ENCODE data around the gene ZNF580.

ZNF580 gene

DNA sequence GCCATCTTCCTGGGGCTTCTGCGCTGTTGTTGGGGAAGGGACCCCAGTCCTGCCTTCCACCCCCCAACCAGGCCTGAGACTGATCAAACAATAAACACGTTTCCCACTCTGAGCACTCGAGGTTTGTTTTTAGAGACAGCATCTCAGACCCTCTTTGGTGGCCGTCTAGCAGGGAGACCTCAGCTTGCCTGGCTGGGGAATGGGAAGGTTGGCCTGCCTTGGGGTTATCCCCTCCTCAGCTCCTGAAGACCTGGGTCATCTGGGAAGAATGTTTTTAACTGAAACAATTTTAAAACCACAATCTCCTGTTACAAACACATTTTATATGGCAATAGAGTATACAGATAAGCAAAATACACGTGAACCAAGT, 4.7 kb downstream of the ZNF580 start:
- DNase-seq (ENCODE audit: low read depth in 3 of 3) = no peak

GRCh38 chr19:55646889-55647731, 6.3 kb downstream of the ZNF580 start:
- no peak for DNase-seq (ENCODE audit: low read depth in 3 of 3)

- no peak for DNase-seq (ENCODE audit: low read depth in 3 of 3)
Measured at GRCh38 chr19:55647732-55648584, 7.2 kb downstream of the ZNF580 start, which contains the start of gene CCDC106. CCDC106 (plus strand) TSS chr19:55648212; CDS start chr19:55649047, 835 bp downstream.

- no peak for DNase-seq (ENCODE audit: low read depth in 3 of 3)
Measured at GRCh38 chr19:55648585-55649267, 7.9 kb downstream of the ZNF580 start.

DNA sequence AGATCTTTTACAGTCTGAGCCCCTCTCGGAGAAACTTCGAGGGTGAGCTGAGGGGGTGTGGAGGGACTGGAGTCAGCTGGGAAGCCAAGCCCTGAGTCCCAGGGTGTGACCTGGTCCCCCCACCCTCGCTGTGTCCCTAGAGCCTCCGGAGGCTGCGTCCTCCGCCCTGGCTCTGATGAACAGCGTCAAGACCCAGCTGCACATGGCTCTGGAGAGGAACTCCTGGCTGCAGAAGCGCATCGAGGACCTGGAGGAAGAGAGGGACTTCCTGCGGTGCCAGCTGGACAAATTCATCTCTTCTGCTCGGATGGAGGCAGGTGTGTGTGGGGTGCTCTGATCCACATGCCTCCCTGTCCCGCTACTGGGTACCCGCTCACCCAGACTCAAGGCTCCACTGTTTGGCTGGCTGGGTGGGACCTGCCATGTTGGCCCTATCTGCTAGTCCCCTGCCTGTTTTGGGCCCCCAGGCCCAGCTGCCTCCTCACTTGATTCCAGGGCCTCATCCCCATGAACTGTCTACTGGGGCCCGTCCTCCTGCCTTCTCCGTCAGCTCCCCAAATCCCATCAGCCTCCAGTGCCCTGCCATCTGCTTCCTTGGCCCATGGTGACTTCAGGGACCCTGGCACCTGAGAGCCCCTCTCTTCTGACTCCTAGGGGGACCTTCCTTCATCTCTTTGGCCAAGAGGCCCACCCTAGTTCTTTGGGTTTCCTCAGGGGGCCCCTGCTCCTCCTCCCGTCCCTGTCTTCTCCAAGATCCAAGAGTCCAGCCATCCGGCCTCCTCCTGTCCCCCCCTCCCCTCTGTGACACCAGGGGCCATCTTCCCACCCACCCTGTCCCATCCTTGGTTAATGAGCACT, 8.7 kb downstream of the ZNF580 start:
- DNase-seq (ENCODE audit: low read depth in 3 of 3) = no peak

DNA sequence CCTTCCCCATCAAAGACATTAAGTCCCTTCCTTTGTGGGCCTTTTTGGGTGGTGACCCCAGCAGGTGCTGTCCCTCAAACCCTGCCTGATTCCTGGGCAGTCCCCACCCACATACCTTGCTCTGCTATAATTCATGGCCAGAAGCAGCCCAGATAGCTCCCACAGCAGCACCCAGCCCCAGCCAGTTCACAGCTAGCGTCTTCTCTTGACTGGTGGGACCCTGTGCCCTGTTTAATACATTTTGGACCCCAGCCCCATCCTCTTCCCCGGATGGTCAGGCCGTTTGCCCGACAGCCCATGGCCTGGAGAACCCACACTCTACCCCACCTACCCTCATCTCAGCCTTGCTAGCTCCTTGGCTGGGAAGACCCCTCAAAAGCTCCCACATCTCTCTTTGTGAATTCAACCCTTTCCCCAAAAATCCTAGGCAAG, 9.3 kb downstream of the ZNF580 start:
- DNase-seq (ENCODE audit: low read depth in 3 of 3) = no peak

DNA sequence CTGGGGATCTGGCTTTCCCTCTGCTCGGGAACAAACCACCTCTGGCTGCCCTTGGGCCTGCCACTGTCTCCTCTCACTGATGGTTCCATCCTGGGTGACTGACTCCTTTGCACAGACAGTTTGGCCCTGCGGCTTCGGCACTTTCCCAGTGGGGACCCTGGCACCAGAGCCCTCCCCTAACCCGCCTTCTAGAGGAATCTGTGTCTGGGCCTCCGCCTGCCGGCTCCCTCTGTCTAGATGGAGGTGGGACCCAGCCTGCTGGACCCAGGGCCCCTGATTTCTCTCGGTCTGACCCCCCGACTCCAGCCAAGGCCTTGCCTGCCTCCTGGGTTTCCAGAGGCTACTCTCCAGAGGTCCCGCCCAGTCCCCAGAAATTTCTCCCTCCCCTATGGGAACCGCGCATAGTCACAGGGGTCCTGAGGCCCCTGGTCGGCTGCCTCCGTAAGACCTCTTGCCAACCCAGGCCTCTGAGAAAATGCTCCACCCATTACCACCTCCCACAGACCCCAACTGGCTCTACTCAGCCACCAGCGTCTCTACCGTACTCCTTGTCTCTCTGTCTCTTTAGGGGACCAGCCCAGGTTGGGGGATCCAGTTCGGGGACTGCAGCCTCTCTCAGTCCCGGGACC, 9.9 kb downstream of the ZNF580 start:
- DNase-seq (ENCODE audit: low read depth in 3 of 3) = no peak

GRCh38 chr19:55651236-55651635, 10.4 kb downstream of the ZNF580 start:
- DNase-seq (ENCODE audit: low read depth in 3 of 3) = no peak

DNA sequence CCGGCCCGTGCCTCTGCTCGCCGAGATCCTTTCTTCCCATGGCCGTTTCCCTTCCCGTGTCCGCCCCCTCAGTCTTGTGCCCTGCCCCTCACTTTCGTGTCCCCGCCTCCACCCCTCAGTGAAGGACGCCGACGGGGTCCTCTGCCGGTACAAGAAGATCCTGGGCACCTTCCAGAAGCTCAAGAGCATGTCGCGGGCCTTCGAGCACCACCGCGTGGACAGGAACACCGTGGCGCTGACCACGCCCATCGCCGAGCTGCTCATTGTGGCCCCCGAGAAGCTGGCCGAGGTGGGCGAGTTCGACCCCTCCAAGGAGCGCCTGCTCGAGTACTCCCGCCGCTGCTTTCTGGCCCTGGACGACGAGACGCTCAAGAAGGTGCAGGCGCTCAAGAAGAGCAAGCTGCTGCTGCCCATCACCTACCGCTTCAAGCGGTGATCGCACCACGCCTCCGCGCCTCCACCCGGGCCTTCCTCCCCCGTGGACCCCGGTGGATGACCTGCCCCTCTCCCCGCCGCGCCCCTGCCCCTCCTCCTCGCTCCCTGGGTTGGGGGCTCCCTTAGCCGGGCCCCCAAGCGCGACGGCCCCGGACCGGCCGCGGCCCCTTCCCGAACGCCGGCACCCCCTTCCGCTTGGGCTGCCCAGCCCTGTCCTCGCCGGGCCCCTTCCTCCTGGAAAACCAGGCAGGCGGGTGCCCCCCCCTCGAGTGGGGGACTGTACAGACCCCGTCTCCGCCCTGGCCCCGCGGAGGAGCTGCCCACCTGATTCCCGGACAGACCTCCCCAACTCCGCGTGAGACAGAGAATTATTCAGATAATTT, 11.7 kb downstream of the ZNF580 start:
- no peak for DNase-seq (ENCODE audit: low read depth in 3 of 3)

DNA sequence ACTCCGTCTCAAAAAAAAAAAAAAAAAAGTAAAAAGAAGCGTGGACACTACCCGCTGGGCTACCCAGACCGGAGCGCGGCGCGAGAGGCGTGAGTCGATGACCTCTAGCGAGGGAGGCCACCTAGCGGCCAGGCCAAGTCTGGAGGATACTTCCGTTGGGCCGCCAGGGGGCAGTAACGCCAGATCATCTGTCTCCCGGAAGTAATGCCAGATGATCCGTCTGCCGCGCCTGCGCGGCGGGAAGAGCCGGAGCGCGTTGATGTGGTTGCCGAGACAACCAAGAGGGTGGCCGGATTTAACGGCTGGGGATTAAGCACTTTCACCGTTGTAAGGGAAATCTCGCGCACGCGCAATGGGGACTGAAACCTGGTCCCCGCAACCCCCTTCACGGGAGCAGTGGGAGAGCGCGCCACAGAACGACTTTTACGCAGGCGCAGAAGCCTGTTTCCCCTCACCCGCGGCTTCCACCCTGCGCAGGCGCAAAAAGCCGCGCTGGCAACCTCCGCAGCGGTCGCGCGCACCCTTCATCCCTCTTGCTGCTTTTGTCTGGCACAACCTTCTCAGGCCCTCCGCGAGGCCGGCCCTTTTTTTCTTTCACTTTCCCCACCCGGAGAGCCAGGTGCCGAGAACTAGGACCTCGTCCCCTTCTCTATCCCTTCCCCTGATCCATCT, 13.0 kb downstream of the ZNF580 start:
- peak; percentile 96 to 98 (median 97) for DNase-seq (ENCODE audit: low read depth in 3 of 3)

DNA sequence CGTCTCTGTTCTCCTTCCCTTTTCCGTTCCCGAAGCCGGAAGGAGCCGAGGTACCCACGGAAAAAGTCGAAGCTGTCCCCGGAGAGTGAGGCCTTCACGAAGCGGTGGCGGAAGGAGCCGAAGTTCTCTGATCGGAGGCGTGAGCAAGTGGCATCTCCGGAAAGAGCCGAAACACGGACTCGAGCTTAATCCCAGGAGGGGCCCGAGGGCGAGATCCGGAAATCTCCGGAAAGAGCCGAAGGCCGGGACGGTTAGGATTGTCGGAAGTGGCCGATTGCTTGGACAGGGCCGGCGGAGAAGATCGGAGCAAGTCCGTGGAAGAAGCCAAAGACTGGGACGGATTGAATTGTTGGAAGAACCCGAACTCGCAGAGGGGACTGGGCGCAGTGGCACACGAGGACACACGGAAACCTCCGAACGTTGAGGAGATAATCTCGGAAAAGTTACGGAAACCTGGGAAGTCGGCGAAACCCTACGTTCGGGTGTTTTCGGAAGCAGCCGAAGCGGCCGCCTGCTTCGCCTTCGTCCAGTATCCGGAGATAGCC, 13.6 kb downstream of the ZNF580 start:
- peak; percentile 97 to 99 (median 98) for DNase-seq (ENCODE audit: low read depth in 3 of 3)

DNA sequence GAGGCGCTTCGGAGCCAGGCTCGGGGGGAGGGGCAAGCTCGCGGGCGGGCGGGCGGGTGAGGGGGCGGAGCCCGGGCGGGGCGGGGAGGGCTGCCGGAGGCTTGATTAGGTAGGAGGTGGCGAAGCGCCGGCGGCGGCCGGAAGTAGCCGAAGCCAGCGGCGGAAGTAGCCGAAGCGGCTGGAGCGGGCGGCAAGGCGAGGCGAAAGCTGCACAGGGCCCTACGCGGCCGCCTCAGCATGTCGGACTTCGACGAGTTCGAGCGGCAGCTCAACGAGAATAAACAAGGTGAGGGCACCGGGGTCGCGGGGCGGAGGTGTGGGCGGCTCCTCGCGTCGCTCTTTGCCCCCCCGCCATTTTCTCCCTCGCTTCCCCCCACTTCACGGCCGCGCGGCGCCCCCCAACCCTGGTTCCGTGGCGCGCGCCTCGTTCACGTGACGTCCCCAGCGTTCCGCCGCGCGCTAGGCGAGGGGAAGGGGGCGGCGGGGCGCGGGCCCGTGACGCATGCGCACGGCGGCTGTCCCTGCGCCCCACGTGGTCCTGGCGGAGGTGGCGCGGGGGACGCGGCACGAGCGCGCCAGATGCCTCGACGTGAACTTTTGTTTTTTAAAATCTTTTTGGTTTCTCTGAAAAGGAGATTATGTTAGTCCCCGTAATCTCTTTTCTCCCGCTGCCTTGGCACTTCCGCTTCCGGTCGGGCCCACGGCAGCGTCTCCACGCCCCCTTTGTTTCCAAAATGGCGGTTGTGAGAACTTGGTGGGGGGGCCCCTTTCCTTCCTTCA, 14.3 kb downstream of the ZNF580 start, which contains the start of gene U2AF2:
Gene U2AF2, plus strand, starts transcription at position 168 of the 780 bp plus-strand sequence. Its CDS starts 70 bp downstream, at position 238.
- peak; percentile 92 to 95 (median 93) for DNase-seq (ENCODE audit: low read depth in 3 of 3)

DNA sequence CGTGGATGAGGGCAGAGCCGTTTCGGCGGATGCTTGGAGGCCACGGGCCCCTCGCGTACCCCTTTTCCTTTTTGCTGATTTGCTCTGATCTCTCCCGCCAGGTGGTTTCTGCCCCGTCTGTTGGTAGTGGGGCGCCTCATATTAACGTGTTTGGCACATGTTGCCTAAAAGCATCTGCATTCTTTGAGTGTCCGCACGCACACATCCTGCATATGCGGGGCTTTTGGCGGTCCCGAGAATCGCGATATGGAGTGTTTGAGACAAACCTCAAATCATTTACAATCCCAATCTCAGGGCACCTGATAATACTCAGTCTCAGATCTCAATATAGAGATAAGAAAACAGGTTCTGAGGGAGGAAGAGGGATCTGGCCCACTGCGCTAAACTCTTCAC, 14.8 kb downstream of the ZNF580 start:
- no peak for DNase-seq (ENCODE audit: low read depth in 3 of 3)

DNA sequence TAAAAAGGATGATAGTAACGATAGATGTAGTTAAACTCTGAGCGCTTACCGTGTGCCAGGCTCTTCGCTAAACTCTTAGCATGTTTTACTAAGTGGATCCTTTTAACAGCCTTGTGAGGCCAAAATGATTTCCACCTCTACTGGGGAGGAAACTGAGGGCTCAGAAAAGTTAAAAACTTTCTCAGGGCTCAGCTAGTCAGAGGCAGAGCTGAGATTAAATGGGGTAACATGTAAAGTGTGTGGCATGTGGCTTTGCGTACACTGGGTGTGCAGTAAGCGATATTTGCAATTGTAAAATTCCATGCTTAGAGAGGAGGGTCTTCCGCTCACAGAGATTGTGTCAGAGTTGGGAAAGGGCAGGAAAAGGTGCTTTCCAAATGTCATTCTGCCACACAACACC, 15.8 kb downstream of the ZNF580 start:
- DNase-seq (ENCODE audit: low read depth in 3 of 3) = no peak

DNA sequence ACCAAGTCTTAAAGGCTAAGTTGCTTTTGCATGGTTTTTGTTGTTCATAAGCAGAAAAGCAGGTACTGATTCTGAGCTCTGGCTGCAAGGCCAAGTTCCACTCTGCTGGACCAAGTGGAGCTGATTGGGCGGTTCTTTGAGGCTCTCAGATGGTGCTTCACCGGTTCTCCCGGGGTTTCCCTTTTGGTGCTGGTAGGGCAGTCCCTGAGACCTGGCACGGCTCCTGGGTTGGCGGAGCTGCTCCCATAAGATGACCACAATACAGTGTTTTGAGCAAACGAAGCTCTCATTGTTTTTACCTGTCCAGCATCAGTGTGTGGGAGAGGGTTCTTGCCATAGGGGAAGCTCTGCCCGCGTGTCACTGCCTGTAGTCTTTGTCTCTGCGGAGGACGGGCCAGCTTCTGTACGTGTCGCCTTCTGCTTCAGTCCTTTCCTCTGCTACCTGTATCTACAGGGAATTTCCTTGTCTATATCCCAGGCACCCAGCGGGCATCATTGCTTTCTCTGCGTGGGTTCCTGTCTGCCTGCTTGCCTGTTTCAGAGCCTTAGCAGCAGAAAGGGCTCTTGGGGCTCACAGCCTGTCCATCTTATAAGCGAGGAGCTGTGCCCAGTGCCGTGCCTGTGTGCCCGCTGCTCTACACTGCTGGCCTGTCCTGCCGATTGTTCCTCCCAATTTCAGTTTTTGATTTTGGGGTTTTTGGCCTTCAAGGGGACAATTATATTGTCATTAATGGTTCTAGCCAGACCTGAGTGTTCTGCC, 16.4 kb downstream of the ZNF580 start:
- peak in 1 of 3 experiments; percentile 21 for DNase-seq (ENCODE audit: low read depth in 3 of 3)

GRCh38 chr19:55658846-55659459, 18.2 kb downstream of the ZNF580 start:
- DNase-seq (ENCODE audit: low read depth in 3 of 3) = no peak

DNA sequence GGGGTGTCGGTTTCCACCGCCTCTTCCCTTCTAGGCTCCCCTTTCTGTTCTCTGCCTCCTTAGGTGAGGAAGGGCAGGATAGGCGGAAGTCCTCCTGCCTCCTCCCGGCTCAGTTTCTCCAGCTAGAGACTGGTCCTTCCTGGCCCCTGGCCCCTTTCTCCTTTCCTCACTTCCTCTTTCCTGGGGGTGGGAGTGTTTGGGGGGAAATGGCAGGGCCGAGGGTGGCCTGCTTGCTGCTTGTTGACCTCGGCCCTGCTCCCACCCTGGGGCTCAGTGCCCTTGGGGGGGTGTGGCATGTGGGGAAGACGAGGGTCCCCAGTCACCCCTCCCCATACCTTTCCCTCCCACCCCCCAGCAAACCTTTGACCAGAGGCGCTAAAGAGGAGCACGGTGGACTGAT, 19.0 kb downstream of the ZNF580 start:
- DNase-seq (ENCODE audit: low read depth in 3 of 3) = no peak

Data from stimulated activated CD4-positive, alpha-beta T cell treated with anti-CD3 and anti-CD28 coated beads, TNF-alpha, amount 100 ng/mL, for 24 hours (primary cell).